MM.1S (cell line): Measurements from ENCODE around the gene DACT2.

Source experiments
- CTCF ChIP-seq: fragments of 300-600 bp; sonication (generic); IDR thresholded peaks from 2 replicates; pipeline ENCODE4 v1.5.1; 2016; ENCODE audit warnings: antibody characterized with exemption, low read length, mixed read lengths
- EZH2 ChIP-seq: fragments of 300-600 bp; sonication (generic); optimal IDR thresholded peaks from 2 replicates; pipeline ENCODE3; 2017; ENCODE audit warnings: low read depth, mild to moderate bottlenecking, antibody characterized with exemption, low read length, mixed read lengths
- EZH2phosphoT487 ChIP-seq: fragments of 300-600 bp; sonication (generic); IDR thresholded peaks from 2 replicates; pipeline ENCODE4 v1.6.1; 2018; ENCODE audit warnings: antibody characterized with exemption, low read length

- TF ChIP-seq EZH2phosphoT487 (no peak), EZH2 (no peak), CTCF (no peak)
Observed at GRCh38 chr6:168344338-168344737, 24.8 kb upstream of the DACT2 start.
